Stimulated activated naive CD8-positive, alpha-beta T cell treated with anti-CD3 and anti-CD28 coated beads, Interleukin-15, Interleukin-2, amounts not matched to agents 100 U/mL and 50 U/mL, for 24 hours (primary cell): ENCODE results near the gene ASB10.

ENCODE experiments used
- ATAC-seq: fragments of 150-1000 bp; cut with Tn5 transposase; one replicate; pipeline ENCODE4 v1.10.0; 2021
- DNase-seq: peaks from one replicate; pipeline ENCODE4 v3.0.0; 2021

The ASB10 gene

GRCh38 chr7:151135866-151136843, 50.9 kb downstream of the ASB10 start:
- DNase-seq (no peak), ATAC-seq (no peak)

GRCh38 chr7:151135525-151135845, 51.6 kb downstream of the ASB10 start:
- ATAC-seq (no peak), DNase-seq (no peak)

GRCh38 chr7:151134743-151135524, 52.1 kb downstream of the ASB10 start:
- DNase-seq (no peak), ATAC-seq (no peak)

- DNase-seq, result no peak
- ATAC-seq, result no peak
Observed at GRCh38 chr7:151133986-151134742, 52.9 kb downstream of the ASB10 start.

- no peak for DNase-seq
- ATAC-seq, result no peak
Observed at GRCh38 chr7:151133266-151133985, 53.6 kb downstream of the ASB10 start.

- ATAC-seq (no peak), DNase-seq (no peak)
Observed at GRCh38 chr7:151132461-151133205, 54.4 kb downstream of the ASB10 start.

GRCh38 chr7:151131592-151132293, 55.3 kb downstream of the ASB10 start:
- ATAC-seq, result no peak
- DNase-seq, result no peak

- ATAC-seq, result no peak
- DNase-seq, result no peak
Observed at GRCh38 chr7:151131224-151131591, 55.8 kb downstream of the ASB10 start.

GRCh38 chr7:151130741-151131157, 56.3 kb downstream of the ASB10 start:
- no peak for DNase-seq
- ATAC-seq, result no peak

- no peak for DNase-seq
- no peak for ATAC-seq
Observed at GRCh38 chr7:151129960-151130591, 57.0 kb downstream of the ASB10 start.

GRCh38 chr7:151129117-151129959, 57.7 kb downstream of the ASB10 start:
- no peak for DNase-seq
- no peak for ATAC-seq

- no peak for DNase-seq
- no peak for ATAC-seq
Observed at GRCh38 chr7:151128716-151129115, 58.3 kb downstream of the ASB10 start.

- no peak for ATAC-seq
- no peak for DNase-seq
Observed at GRCh38 chr7:151128144-151128543, 58.9 kb downstream of the ASB10 start.

GRCh38 chr7:151126491-151127137, 60.4 kb downstream of the ASB10 start:
- DNase-seq, result no peak
- ATAC-seq, result no peak

- DNase-seq, result no peak
- ATAC-seq, result no peak
Observed at GRCh38 chr7:151125846-151126481, 61.1 kb downstream of the ASB10 start.
